Endothelial cell of umbilical vein (primary cell): ENCODE results near the gene REM2. TPM values are rescaled to one million over a fixed set of nuclear protein-coding genes. Genes with fewer than 3 reads are reported as not detected.
A peak's percentile ranks its signal among the peaks of the same experiment; 100 is the strongest.

ENCODE experiments used
- BruUV-seq: library from RNA; stranded (reverse); fragments of 400-500 nt; replicated peaks from 2 replicates; lab custom pipeline; 2021; lab: Mats Ljungman, UMichigan
- CTCF ChIA-PET: fragments of 300-600, 350-600 bp; sonication (Branson Sonifier 250); formaldehyde crosslinking; loops from one replicate; lab custom pipeline; 2021; ENCODE audit warnings: antibody characterized with exemption, inconsistent platforms; lab: Charles Lee
- POLR2A ChIA-PET: fragments of 300-600, 350-600 bp; sonication (Branson Sonifier 250); formaldehyde crosslinking; loops from one replicate; lab custom pipeline; 2021; ENCODE audit warnings: antibody characterized with exemption, inconsistent platforms; lab: Charles Lee
- DNase-seq: peaks from one replicate; pipeline ENCODE4 v3.0.0-alpha.2; 2011; ENCODE audit warnings: low read depth, low spot score
- FAIRE-seq: peaks from 2 replicates; lab custom pipeline; 2011; peaks lifted over from hg19 to GRCh38; lab: Jason Lieb, UNC
- H2AFZ ChIP-seq: 2 replicates; pipeline ENCODE4 v1.6.0; 2012; ENCODE audit warnings: low read depth, low read length, control low read depth, inconsistent platforms
- H3K27ac ChIP-seq: 2 replicates; pipeline ENCODE4 v1.5.1; 2011; ENCODE audit warnings: low read depth, mild to moderate bottlenecking, control low read depth, low read length, moderate library complexity; ENCODE audit not compliant: insufficient read depth
- H3K27me3 ChIP-seq, 2 experiments: 2 replicates each; pipeline versions ENCODE4 v1.6.0 to v1.6.1; 2011; ENCODE audit warnings: low read length in 2 of 2, mixed read lengths in 1 of 2; ENCODE audit not compliant: control insufficient read depth in 2 of 2, insufficient read depth in 2 of 2
- H3K36me3 ChIP-seq, 2 experiments: 2 replicates in 1 of 2; 3 replicates in 1 of 2; pipeline ENCODE4 v1.5.1; 2011; ENCODE audit warnings: low read length in 2 of 2, mild to moderate bottlenecking in 1 of 2, moderate library complexity in 1 of 2; ENCODE audit not compliant: control insufficient read depth in 2 of 2, insufficient read depth in 2 of 2; ENCODE audit errors: extremely low read depth in 1 of 2
- H3K4me1 ChIP-seq: 3 replicates; pipeline ENCODE4 v1.5.1; 2011; ENCODE audit warnings: mild to moderate bottlenecking, low read length; ENCODE audit not compliant: control insufficient read depth, insufficient read depth; ENCODE audit errors: extremely low read depth
- H3K4me2 ChIP-seq: 2 replicates; pipeline ENCODE4 v1.6.1; 2011; ENCODE audit warnings: low read length, control low read depth, mixed read lengths; ENCODE audit not compliant: insufficient read depth
- H3K4me3 ChIP-seq, 3 experiments: fragments of 200-600 bp in 1 of 3; sonication (generic), shearing (Covaris generic) in 1 of 3; replicated peaks in 1 of 3; 2 replicates each; pipeline ENCODE4 v1.5.1; 2011 to 2016; ENCODE audit warnings: control low read depth in 3 of 3, low read length in 3 of 3, mild to moderate bottlenecking in 2 of 3, inconsistent platforms in 1 of 3, low read depth in 1 of 3, moderate library complexity in 1 of 3; ENCODE audit not compliant: insufficient read depth in 1 of 3
- H3K79me2 ChIP-seq: 2 replicates; pipeline ENCODE4 v1.6.0; 2012; ENCODE audit warnings: low read length, inconsistent platforms; ENCODE audit not compliant: control insufficient read depth, insufficient read depth
- H3K9ac ChIP-seq: replicated peaks from 2 replicates; pipeline ENCODE3; 2011; ENCODE audit warnings: low read length, control low read depth; ENCODE audit not compliant: insufficient read depth; ENCODE audit errors: extremely low read depth
- H3K9me1 ChIP-seq: replicated peaks from 3 replicates; pipeline ENCODE4 v1.6.0; 2011; ENCODE audit warnings: mild to moderate bottlenecking, low read length; ENCODE audit not compliant: control insufficient read depth, insufficient read depth; ENCODE audit errors: extremely low read depth
- H3K9me3 ChIP-seq: replicated peaks from 2 replicates; pipeline ENCODE4 v1.5.1; 2012; ENCODE audit warnings: low read length, inconsistent platforms; ENCODE audit not compliant: control insufficient read depth, insufficient read depth
- H4K20me1 ChIP-seq: replicated peaks from 2 replicates; pipeline ENCODE3; 2011; ENCODE audit warnings: mild to moderate bottlenecking, low read length; ENCODE audit not compliant: control insufficient read depth, insufficient read depth; ENCODE audit errors: extremely low read depth
- EZH2 ChIP-seq: IDR thresholded peaks from 2 replicates; pipeline ENCODE4 v1.6.1; 2012; ENCODE audit warnings: borderline replicate concordance, low read depth, mild to moderate bottlenecking, moderate library complexity, low read length, inconsistent platforms; ENCODE audit not compliant: severe bottlenecking
- FOS ChIP-seq: IDR thresholded peaks from 2 replicates; pipeline ENCODE4 v1.6.1; 2011; ENCODE audit warnings: mild to moderate bottlenecking, low read length, moderate library complexity, borderline replicate concordance; ENCODE audit not compliant: insufficient read depth
- GATA2 ChIP-seq: IDR thresholded peaks from 2 replicates; pipeline ENCODE4 v1.7.0; 2011; ENCODE audit warnings: low read depth, mild to moderate bottlenecking, moderate library complexity, mixed read lengths, low read length; ENCODE audit not compliant: insufficient read length, insufficient read depth
- JUN ChIP-seq: IDR thresholded peaks from 2 replicates; pipeline ENCODE4 v1.6.1; 2011; ENCODE audit warnings: borderline replicate concordance, low read depth; ENCODE audit not compliant: insufficient read length, insufficient read depth
- MAX ChIP-seq: IDR thresholded peaks from 2 replicates; pipeline ENCODE4 v1.6.1; 2011; ENCODE audit not compliant: insufficient read depth, insufficient read length
- MYC ChIP-seq: IDR thresholded peaks from one replicate; pipeline ENCODE4 v1.6.1; 2011; ENCODE audit warnings: mild to moderate bottlenecking, low read depth, low read length
- POLR2A ChIP-seq: IDR thresholded peaks from 2 replicates; pipeline ENCODE4 v1.6.1; 2012; ENCODE audit warnings: low read depth, mild to moderate bottlenecking, control low read depth, low read length
- POLR2AphosphoS5 ChIP-seq: IDR thresholded peaks from 2 replicates; pipeline ENCODE4 v1.6.1; 2012; ENCODE audit warnings: low read depth, mild to moderate bottlenecking, control low read depth, low read length, moderate library complexity; ENCODE audit not compliant: insufficient read depth
- dilution Hi-C: fragments of 300-500 bp; cut with MboI; formaldehyde crosslinking; loops from one replicate; pipeline ENCODE4 v1.15.0; 2019; ENCODE audit warnings: low sequenced_read_pairs; ENCODE audit not compliant: extremely low pct_ligation_motif_present
- intact Hi-C: fragments of 100-400 bp; cut with micrococcal nuclease; formaldehyde crosslinking; loops from one replicate; pipeline ENCODE4 v1.10.0; 2022
- polyA plus RNA-seq, 4 experiments: library from polyadenylated mRNA; depleted of rRNA in 3 of 4; stranded (reverse) in 3 of 4; unstranded in 1 of 4; fragments of >200 nt; gene quantifications; 2 replicates each; pipeline versions ENCODE4 v1.2.1 to v1.2.3, GENCODE V29; 2011 to 2012; ENCODE audit warnings: missing spikeins in 1 of 4
- total RNA-seq: library from RNA; stranded (reverse); gene quantifications from 2 replicates; pipeline ENCODE4 v1.2.3, GENCODE V29; 2021
- TF ChIP-seq, protein P1 (sequence below), 2 donors: IDR thresholded peaks; 1 replicate in 1 of 2; 2 replicates in 1 of 2; pipeline ENCODE4 v1.5.1; 2011; ENCODE audit warnings: low read length in 2 of 2, mild to moderate bottlenecking in 2 of 2, moderate library complexity in 2 of 2, control low read depth in 1 of 2, inconsistent platforms in 1 of 2, low read depth in 1 of 2; ENCODE audit not compliant: insufficient read depth in 1 of 2; ENCODE audit errors: extremely low read depth in 1 of 2

The REM2 gene
- total and polyA plus RNA-seq, 2 donors (not counting 3 experiments of a cell fraction or from before 2014, with no cell fraction given): 0.33 TPM; not detected in 1

GRCh38 chr14:22918804-22919600 is 36.0 kb downstream of the REM2 start, which contains the start of gene RBM23:
Gene RBM23, minus strand, starts transcription at chr14:22919149.
- BruUV-seq: no TSS peak
- Histone ChIP-seq H3K79me2 (peaks cover 27% of the 10 kb centered on the region), H3K4me3 (peak within 1 kb of the TSS; percentile 70 to 90 (median 84)), H4K20me1 (no peaks in the 10 kb centered on the region), H3K27ac (peak within 1 kb of the TSS; percentile 96), H3K9ac (peak within 1 kb of the TSS; percentile 94), H3K36me3 (peaks cover 0 to 18% of the 10 kb centered on the region in 2 experiments), H3K4me2 (peak within 1 kb of the TSS; percentile 87), H3K27me3 (no peaks in the 10 kb centered on the region), H3K4me1 (peaks cover 12% of the 10 kb centered on the region), H3K9me1 (no peaks in the 10 kb centered on the region), H2AFZ (peak within 1 kb of the TSS; percentile 63), H3K9me3 (no peaks in the 10 kb centered on the region)
- FAIRE-seq: peak; percentile 100
- ChIA-PET CTCF (interaction anchor here (0.6 to 3.3 kb wide), 7 partner anchors 11 to 1899 kb away, joined by 3 to 21 read pairs (median 4); partner anchors contain the start of gene PRMT5), POLR2A (interaction anchor here (1.2 to 3.0 kb wide), 3 partner anchors 11 to 176 kb away, joined by 3 to 12 read pairs (median 4); partner anchors contain the start of genes ACIN1, C14orf119 and PRMT5)
- TF ChIP-seq, protein P1, sequence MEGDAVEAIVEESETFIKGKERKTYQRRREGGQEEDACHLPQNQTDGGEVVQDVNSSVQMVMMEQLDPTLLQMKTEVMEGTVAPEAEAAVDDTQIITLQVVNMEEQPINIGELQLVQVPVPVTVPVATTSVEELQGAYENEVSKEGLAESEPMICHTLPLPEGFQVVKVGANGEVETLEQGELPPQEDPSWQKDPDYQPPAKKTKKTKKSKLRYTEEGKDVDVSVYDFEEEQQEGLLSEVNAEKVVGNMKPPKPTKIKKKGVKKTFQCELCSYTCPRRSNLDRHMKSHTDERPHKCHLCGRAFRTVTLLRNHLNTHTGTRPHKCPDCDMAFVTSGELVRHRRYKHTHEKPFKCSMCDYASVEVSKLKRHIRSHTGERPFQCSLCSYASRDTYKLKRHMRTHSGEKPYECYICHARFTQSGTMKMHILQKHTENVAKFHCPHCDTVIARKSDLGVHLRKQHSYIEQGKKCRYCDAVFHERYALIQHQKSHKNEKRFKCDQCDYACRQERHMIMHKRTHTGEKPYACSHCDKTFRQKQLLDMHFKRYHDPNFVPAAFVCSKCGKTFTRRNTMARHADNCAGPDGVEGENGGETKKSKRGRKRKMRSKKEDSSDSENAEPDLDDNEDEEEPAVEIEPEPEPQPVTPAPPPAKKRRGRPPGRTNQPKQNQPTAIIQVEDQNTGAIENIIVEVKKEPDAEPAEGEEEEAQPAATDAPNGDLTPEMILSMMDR (IDR thresholded peaks at IDR 0.05; ENCODE audit: extremely low read depth in 1 of 2, insufficient read depth in 1 of 2, low read depth in 1 of 2, low read length in 2 of 2): no peak
- peak; percentile 48 for TF ChIP-seq JUN
- no peak for TF ChIP-seq FOS
- TF ChIP-seq MYC: no peak
- TF ChIP-seq MAX: no peak
- no peak for TF ChIP-seq EZH2
- peak; percentile 81 for TF ChIP-seq POLR2AphosphoS5
- peak; percentile 67 for TF ChIP-seq POLR2A
- no peak for TF ChIP-seq GATA2
- DNase-seq: peak; percentile 100
- intact Hi-C loops: loop anchor here (1.0 to 5.0 kb wide), 3 partner anchors 10 to 362 kb away; partner anchors contain the start of gene PRMT5
- dilution Hi-C loops: no loop called here
